ENCODE results near the gene HOXA5. TPM values are rescaled to one million over a fixed set of nuclear protein-coding genes. Genes with fewer than 3 reads are reported as not detected.

Gene HOXA5
- total and polyA plus RNA-seq, 2 donors (not counting 3 experiments of a cell fraction or from before 2014, with no cell fraction given), result 18.6 to 18.8 TPM

GRCh38 chr7:27095050-27095896, 48.2 kb downstream of the HOXA5 start:
- no peaks in the 10 kb centered on the region for H3K9me3 ChIP-seq (replicated peaks; ENCODE audit: control insufficient read depth, insufficient read depth, low read length)
- H3K9me1 ChIP-seq (replicated peaks; ENCODE audit: control insufficient read depth, extremely low read depth, insufficient read depth, low read length), result no peaks in the 10 kb centered on the region
- no peak for DNase-seq (ENCODE audit: low read depth, low spot score)
- H3K79me2 ChIP-seq (ENCODE audit: control insufficient read depth, insufficient read depth, low read length), result peaks cover 50% of the 10 kb centered on the region
- TF ChIP-seq GATA2 (IDR thresholded peaks at IDR 0.05; ENCODE audit: insufficient read depth, insufficient read length, low read depth, low read length), result no peak
- no peak for TF ChIP-seq FOS (IDR thresholded peaks at IDR 0.05; ENCODE audit: borderline replicate concordance, insufficient read depth, low read length)
- no peak for TF ChIP-seq MAX (IDR thresholded peaks at IDR 0.05; ENCODE audit: insufficient read depth, insufficient read length)
- no peak for TF ChIP-seq MYC (IDR thresholded peaks at IDR 0.05; ENCODE audit: low read depth, low read length)
- no peak for TF ChIP-seq POLR2A (IDR thresholded peaks at IDR 0.05; ENCODE audit: low read depth, low read length)
- TF ChIP-seq POLR2AphosphoS5 (IDR thresholded peaks at IDR 0.05; ENCODE audit: insufficient read depth, low read depth, low read length), result peak; percentile 2
- TF ChIP-seq JUN (IDR thresholded peaks at IDR 0.05; ENCODE audit: borderline replicate concordance, insufficient read depth, insufficient read length, low read depth), result no peak
- ChIA-PET POLR2A (interaction anchor here (0.6 to 1.0 kb wide), 2 partner anchors 34 to 40 kb away, joined by 3 to 4 read pairs; no protein-coding TSS in a partner anchor), CTCF (interaction anchor here (1.8 to 9.6 kb wide), 4 partner anchors 11 to 239 kb away, joined by 12 to 124 read pairs (median 49); no protein-coding TSS in a partner anchor)
- no peaks in the 10 kb centered on the region for H4K20me1 ChIP-seq (replicated peaks; ENCODE audit: control insufficient read depth, extremely low read depth, insufficient read depth, low read length)
- H3K27me3 ChIP-seq (ENCODE audit: control insufficient read depth in 2 of 2, insufficient read depth in 2 of 2, low read length in 2 of 2), result no peaks in the 10 kb centered on the region
- peak overlapping the region; percentile 64 for H3K9ac ChIP-seq (replicated peaks; ENCODE audit: extremely low read depth, insufficient read depth, low read length)
- no peaks in the 10 kb centered on the region for H3K36me3 ChIP-seq (ENCODE audit: control insufficient read depth in 2 of 2, extremely low read depth in 1 of 2, insufficient read depth in 2 of 2, low read length in 2 of 2)
- dilution Hi-C loops (cut with MboI; ENCODE audit: extremely low pct_ligation_motif_present, low sequenced_read_pairs), result no loop called here
- H2AFZ ChIP-seq (ENCODE audit: low read depth, low read length), result peak overlapping the region; percentile 56
- peak overlapping the region; percentile 5 to 80 (median 48) for H3K4me3 ChIP-seq (replicated peaks in 1 of 3; ENCODE audit: insufficient read depth in 1 of 3, low read depth in 1 of 3, low read length in 3 of 3)
- peak overlapping the region; percentile 47 for H3K4me2 ChIP-seq (ENCODE audit: insufficient read depth, low read length)
- peak overlapping the region; percentile 32 for H3K27ac ChIP-seq (ENCODE audit: insufficient read depth, low read depth, low read length)
- intact Hi-C loops (cut with micrococcal nuclease), result loop anchor here (2.0 kb wide), 1 partner anchor 28 kb away; no protein-coding TSS in a partner anchor
- FAIRE-seq, result no peak
- TSS peak; percentile 34 for BruUV-seq (replicated peaks)
- peaks cover 40% of the 10 kb centered on the region for H3K4me1 ChIP-seq (ENCODE audit: control insufficient read depth, extremely low read depth, insufficient read depth, low read length)
